GM18499 (cell line): ENCODE data around the gene LILRA1.
"Not testable (repeated sequence)": the region's sequence is repeated elsewhere in the genome, so short reads cannot be mapped to it uniquely, and the experiment has no call there.

ENCODE experiments used
- ATAC-seq: cut with Tn5 transposase; IDR thresholded peaks from one replicate; pipeline ENCODE4 v1.9.1; 2021; ENCODE audit warnings: moderate number of reproducible peaks; ENCODE audit not compliant: insufficient read depth, unreplicated experiment

The LILRA1 gene

DNA sequence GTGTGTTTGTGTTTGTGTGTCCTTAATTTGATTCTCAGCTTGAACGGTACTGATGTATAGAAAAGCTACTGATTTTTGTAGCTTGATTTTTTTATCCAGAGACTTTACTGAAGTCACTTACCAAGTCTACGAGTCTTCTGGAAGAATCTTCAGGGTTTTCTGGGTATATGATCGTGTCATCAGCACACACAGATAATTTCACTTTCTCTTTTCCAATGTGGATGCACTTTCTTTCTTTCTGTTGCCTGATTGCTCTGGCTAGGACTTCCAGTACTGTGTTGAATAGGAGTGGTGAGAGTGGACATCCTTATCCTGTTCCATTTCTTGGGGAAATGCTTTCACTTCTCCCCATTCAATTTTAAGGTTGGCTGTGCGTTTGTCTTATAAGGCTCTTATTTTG, 29.0 kb downstream of the LILRA1 start:
- no peak for ATAC-seq

DNA sequence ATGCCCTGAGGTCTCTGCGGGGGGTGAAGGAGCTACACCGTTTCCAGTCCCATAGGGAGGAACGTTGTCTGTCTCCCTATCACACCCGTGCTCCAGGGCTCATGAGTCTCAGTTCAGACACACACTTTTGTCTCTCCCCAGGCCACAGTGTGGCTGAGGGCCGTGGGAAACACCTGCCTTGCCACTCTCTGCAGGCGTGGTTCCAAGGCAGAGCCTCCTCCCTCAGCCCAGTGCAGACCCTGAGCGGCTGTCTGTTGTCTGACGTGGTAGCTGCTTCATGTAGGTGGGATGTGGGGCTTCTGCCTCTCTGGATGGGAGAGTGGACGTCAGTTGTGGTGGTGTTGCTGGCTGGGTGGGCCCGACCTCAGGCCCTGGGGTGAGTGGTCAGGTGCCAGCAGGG, 30.8 kb downstream of the LILRA1 start:
- ATAC-seq: not testable (repeated sequence)

DNA sequence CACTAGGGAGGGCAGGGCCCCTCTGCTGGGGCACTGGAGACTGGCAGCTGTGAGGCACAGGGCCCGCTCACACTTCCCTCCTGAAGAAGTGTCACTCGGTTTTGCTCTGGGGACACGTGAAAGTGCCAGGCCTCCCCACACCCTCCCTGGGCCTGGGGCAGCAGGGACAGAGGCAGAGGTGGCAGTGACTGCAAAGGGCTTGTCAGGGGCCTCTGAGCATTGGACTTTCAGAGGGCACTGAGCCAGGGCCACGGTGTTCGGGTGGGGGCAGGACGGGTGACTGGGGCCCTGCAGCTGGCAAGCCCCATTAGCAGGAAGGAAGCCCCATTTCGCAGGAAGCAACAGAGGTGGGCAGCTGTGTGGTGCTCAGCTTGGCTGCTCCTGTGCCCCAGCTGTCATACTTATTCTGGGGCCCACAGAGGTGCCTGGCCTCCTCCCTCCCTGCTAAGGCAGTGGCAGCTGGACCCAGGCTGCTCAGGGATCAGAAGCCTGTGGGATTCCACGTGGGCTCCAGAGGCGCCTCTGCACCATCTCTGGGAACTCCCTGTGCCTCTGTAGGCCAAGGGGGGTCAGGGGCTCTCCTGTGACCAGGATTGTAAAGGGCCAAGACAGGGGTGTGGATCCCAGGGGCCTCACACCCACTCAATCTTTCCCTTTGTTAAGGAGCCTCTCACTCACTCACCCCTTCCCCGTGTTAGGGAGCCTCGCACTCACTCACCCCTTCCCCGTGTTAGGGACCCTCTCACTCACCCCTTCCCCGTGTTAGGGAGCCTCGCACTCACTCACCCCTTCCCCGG, 31.7 kb downstream of the LILRA1 start:
- ATAC-seq: not testable (repeated sequence)

DNA sequence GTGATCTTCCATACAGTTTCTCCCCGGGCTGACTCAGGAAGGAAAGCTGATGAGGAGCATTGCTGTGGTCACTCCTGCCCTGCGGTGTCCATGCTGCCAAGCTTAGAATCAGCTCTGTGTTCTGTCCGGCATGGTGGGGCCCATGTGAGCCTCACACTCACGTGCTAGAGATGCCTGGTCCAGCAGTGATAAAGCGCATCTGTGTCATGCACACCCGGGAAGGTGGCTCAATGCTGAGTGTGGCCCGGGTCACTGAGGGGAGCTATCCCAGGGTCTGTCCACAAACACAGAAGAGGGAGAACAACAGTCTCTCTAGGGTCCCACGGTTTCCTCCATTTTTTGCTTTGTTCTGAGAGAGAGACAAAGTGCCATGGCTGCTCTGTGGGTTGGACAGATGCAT, 33.3 kb downstream of the LILRA1 start:
- no peak for ATAC-seq

DNA sequence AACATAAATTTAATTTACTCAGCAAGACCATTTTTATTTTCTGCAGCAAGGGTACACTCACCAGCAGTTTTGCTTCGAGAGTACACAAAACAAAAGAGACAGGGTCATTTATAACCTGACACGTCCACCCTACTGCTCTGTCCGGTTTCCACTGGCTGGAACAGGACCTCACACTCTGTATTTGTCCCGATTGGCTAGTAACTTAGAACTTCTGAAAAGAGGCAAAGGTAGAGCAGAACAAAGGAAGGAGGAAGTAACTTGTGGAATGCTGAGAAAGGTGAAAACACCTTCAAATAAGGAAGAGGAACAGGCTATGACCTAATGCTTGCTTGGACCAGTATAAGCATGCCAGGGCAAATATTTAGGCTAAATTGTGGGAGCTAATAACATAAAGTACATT, 34.5 kb downstream of the LILRA1 start:
- not testable (repeated sequence) for ATAC-seq

DNA sequence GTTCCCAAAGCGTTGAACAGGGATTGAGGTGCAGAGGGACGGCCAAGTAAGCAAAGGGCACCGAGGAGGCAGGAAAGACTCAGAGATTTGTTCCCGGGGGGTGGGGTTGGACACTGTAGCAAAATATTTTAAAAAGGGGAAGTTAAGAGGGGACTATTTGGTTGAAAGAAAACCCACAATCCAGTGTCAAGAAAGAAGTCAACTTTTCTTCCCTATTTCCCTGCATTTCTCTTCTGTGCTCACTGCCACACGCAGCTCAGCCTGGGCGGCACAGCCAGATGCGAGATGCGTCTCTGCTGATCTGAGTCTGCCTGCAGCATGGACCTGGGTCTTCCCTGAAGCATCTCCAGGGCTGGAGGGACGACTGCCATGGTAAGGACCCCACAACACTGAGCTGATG, 36.8 kb downstream of the LILRA1 start, which contains the start of gene LILRB1:
Gene LILRB1, plus strand, starts transcription at position 223 of the 400 bp plus-strand sequence. CDS start 590 bp downstream, outside the sequence.
- not testable (repeated sequence) for ATAC-seq

DNA sequence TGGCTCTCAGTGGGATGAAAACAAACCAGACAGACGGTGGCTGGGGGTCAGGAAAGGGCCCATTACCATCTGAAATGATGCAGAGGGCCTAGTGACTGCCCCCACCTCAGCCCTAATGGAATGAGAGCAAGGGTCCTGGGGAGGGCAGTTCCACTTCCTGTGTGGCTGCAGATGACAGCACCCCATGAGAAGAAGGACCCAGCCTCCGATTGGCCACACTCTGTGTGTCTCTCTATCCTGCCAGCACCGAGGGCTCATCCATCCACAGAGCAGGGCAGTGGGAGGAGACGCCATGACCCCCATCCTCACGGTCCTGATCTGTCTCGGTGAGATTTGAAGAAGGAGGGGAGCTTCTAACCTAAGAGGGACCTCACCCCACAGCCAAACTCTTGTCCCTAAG, 37.4 kb downstream of the LILRA1 start:
- no peak for ATAC-seq

DNA sequence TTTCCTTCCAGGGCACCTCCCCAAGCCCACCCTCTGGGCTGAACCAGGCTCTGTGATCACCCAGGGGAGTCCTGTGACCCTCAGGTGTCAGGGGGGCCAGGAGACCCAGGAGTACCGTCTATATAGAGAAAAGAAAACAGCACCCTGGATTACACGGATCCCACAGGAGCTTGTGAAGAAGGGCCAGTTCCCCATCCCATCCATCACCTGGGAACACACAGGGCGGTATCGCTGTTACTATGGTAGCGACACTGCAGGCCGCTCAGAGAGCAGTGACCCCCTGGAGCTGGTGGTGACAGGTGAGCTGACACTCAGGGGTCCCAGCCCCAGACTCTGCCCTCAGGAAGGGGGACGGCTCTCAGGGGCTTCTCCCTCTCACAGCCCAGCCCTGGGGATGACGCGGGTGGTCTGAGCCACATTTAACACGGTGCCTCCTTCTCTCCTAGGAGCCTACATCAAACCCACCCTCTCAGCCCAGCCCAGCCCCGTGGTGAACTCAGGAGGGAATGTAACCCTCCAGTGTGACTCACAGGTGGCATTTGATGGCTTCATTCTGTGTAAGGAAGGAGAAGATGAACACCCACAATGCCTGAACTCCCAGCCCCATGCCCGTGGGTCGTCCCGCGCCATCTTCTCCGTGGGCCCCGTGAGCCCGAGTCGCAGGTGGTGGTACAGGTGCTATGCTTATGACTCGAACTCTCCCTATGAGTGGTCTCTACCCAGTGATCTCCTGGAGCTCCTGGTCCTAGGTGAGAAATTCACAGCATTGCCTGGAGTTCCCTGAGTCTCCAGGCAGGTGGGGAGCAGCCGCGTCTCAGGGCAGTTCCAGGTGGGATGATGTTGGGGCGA, 38.3 kb downstream of the LILRA1 start:
- ATAC-seq: not testable (repeated sequence)

DNA sequence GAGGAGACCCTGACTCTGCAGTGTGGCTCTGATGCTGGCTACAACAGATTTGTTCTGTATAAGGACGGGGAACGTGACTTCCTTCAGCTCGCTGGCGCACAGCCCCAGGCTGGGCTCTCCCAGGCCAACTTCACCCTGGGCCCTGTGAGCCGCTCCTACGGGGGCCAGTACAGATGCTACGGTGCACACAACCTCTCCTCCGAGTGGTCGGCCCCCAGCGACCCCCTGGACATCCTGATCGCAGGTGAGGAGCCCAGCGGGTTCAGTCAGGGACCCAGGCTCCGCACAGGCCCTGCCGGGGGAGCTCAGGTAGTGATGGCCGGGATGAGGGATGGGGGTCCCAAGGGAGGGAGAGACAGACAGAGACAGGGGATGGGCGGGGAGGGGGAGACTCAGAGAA, 39.1 kb downstream of the LILRA1 start:
- ATAC-seq: not testable (repeated sequence)

DNA sequence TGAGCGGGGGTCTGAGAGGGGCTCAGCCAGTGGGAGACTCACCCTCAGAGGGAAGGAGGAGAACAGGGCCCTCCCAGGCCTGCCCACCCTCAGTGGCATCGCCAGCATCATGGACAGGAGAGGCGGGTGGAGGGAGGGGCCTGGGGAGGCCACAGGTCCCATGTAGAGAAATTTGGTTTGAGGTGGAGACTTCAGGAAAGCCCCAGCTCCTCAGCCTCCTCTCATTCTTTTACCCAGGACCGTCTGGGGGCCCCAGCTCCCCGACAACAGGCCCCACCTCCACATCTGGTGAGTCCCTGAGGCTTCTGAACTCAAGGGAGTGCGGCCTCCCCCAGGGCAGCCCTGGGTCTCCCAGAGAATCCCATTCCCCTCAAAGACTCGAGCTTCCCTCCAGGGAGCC, 40.0 kb downstream of the LILRA1 start:
- ATAC-seq: no peak

DNA sequence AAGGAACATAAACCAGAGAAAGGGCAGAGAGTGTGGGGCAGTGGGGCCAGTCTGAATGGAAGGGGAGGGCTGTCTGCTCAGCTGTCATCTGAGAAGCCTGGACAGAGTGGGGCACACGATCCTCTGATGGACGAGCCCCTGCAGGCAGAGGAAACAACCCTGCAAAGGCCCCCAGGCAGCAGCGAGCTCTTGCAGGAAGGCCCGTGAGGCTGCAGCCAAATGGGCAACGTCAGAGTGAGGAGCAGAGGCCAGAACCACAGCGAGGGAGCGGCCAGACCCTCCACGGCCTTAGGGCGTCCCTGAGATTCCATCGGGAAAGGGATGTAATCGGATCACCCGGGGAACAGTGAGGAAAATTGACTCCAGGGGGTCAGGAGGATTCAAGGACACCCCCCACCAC, 42.6 kb downstream of the LILRA1 start:
- not testable (repeated sequence) for ATAC-seq

DNA sequence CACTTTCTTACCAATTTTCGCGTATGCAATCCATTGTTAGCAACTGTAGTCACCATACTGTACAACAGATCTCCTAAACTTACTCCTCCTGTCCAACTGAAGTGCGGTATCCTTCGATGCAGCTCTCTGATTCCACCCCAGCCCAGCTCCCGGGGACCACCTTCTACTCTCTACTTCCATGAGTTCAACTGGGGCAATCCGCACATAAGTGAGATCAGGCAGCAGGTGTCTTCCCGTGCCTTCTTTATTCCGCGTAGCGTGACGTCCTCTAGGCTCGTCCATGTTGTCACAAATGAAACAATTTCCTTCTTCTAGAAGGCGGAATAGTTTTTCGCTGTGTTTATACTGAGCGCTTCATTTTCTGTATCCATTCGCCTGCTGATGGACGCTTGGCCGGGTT, 45.3 kb downstream of the LILRA1 start:
- no peak for ATAC-seq

DNA sequence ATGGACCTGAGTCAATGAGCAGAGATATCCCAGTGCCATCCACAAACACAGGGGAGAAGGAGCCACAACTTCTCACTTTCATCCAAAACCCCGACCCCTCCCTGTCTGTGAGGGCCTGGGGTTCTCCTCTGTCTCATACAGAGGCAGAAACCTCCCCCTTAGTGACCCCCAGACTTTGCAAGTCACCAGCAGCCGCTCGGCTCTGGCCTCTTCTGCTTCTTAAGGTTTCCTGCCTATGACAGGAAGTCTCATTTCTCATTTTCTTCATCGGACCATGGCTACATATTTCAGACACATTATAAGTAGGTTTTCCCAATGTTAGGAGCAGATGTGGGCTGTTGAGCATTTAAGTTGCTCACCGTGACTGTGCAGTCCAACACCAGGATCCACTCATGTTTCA, 49.5 kb downstream of the LILRA1 start:
- not testable (repeated sequence) for ATAC-seq

DNA sequence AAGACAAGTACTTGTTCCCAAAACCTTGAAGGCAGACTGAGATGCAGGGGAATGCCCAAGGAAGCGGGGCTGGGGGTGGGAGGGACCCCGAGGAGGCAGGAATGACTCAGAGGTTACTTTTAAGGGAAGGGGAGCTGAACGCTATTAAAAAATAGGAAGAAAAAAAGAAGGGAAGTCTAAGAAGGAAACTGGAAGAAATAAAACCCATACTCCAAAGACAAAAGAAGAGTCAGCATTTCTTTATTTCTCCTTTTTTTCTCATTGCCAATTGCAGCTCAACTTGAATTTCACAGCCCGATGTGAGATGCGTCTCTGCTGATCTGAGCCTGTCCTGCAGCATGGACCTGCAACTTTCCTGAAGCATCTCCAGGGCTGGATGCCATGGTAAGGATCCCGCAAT, 50.2 kb downstream of the LILRA1 start:
- not testable (repeated sequence) for ATAC-seq

DNA sequence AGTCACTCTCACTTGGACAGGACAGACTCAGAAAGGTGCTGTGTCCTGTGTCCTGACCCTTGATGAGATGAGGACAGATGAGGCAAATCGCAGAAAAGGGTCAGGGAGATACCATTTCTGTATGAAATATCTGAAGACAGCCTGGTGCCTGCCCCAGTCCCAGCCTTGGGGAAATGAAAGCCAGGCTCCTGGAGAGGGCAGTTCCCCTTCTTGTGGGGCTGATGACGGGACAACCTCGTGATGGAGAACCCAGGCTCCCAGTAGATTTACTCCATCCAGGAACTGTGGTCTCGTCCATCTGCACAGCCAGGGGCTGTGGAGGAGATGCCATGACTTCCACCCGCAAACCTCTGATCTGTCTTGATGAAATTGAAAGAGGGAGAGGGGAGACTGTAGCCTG, 50.6 kb downstream of the LILRA1 start:
- no peak for ATAC-seq

DNA sequence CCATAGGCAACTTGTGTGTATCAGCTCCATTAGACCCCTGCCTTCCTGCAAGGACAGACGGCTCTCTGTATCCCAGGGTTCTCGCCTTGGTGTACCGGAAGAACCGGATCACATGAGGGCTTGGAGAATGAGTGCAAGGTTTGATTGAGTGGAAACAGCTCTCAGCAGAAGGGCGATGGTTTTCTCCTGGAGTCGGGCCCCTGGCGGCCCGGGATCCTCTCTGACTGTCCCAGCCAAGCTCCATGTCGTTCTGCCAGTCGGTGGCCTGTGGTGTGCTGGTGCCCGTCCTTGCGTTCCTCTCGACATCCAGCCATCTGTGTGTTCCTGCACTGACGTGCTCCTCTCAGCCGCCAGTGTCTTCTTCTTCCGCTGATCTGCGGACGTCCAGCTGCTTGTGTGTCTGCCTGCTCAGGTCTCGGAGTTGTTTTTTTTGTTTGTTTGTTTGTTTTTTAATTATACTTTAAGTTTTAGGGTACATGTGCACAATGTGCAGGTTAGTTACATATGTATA, 53.0 kb downstream of the LILRA1 start:
- ATAC-seq: no peak

DNA sequence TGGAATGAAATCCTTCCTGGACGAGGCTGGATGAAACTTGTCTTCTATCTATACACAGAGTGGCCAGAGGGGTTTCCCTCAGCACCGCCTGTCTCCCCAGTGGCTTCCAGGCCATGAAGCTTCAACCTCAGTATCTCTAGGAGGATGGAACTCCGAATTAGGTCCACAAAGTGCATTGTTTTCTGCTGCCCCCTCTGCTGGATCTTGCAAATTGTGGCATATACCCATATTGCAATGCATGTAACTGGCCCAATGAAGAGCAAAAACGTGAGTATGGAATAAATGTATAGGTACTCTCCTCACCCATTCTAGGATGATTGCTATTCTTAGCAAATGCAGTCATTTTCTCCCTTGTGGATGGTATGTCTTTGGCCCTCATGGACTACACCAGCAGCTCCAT, 54.7 kb downstream of the LILRA1 start:
- no peak for ATAC-seq

DNA sequence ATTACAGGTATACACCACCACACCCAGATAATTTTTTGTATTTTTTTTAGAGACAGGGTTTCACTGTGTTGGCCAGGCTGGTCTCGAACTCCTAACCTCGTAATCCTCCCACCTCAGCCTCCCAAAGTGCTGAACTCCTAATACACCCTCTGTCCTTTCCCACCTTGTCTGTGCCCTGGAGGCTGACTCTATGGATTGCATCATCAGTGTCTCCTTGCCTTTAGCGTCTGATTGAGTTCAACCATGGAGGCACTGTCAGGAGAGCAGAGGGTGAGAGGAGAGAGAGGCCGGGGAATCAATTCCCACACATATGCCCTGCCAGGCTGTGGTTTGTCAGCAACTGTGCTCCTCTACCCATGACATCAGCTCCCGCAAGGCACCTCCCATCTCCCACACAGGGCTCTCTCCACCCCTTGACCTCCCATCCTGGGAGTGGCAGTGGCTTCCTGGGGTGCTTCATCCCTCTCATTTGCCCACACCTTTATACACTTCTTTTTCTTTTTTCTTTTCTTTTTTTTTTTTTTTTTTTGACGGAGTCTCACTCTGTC, 56.8 kb downstream of the LILRA1 start:
- no peak for ATAC-seq
